ENCODE data around the gene NOTCH4.

- TF ChIP-seq CTCF (IDR thresholded peaks at IDR 0.05; ENCODE audit: low read length) = peak; percentile 49
- no peak for TF ChIP-seq EZH2 (optimal IDR thresholded peaks at IDR 0.05; ENCODE audit: low read depth, low read length)
These were observed 31.6 kb upstream of the NOTCH4 start for GRCh38 chr6:32255199-32256153.

Data from MM.1S (cell line).